ENCODE data around the gene TMEM63C.

DNA sequence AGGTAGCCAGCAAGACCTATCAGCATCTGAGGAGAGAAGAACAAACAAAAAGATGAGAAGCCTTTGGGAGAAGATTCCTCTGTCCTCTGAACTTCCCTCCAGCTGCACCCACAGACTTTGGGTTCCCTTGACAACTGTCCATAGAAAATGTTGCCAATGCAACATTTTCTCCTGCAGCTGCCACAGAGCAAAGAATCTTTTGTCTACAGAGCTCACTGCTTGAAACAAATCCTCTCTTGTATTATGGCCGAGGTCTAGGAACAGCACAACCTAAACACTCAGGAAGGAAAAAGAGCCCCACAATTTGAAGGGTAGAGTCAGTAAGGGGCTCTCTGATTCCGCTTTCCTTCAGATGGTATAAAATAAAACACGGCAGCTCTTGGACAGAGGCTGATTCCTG is 124.8 kb downstream of the TMEM63C start:
- no peak for TF ChIP-seq POLR2A (IDR thresholded peaks at IDR 0.05)
- TF ChIP-seq, protein P1, sequence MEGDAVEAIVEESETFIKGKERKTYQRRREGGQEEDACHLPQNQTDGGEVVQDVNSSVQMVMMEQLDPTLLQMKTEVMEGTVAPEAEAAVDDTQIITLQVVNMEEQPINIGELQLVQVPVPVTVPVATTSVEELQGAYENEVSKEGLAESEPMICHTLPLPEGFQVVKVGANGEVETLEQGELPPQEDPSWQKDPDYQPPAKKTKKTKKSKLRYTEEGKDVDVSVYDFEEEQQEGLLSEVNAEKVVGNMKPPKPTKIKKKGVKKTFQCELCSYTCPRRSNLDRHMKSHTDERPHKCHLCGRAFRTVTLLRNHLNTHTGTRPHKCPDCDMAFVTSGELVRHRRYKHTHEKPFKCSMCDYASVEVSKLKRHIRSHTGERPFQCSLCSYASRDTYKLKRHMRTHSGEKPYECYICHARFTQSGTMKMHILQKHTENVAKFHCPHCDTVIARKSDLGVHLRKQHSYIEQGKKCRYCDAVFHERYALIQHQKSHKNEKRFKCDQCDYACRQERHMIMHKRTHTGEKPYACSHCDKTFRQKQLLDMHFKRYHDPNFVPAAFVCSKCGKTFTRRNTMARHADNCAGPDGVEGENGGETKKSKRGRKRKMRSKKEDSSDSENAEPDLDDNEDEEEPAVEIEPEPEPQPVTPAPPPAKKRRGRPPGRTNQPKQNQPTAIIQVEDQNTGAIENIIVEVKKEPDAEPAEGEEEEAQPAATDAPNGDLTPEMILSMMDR (IDR thresholded peaks at IDR 0.05): no peak
